Measurements from ENCODE around the gene PTPN5.

DNA sequence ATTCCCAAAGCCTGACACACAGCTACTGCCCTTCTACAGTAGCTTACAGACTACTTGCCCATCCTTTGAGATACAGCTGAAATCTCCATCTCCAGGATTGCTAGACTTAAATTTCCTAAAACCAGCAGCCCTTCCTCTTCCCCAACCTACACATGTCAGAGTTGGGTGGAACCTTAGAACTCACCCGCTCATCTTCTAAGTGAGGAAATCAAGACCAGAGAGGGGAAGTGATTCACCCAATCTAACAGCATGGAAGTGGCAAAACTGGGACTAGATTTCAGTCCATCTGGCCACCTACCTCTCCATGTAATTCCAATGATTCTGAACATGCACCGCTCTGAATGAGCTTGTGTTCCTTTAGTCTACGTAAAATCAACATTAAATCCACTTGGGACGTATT lies 94.0 kb downstream of the PTPN5 start:
- TF ChIP-seq EZH2 (IDR thresholded peaks at IDR 0.05) (no peak), POLR2AphosphoS5 (IDR thresholded peaks at IDR 0.05; ENCODE audit: borderline replicate concordance, low read depth, low read length) (no peak), FOXP2 (optimal IDR thresholded peaks at IDR 0.05; ENCODE audit: control extremely low read depth, extremely low read length, insufficient read depth) (no peak)
